Prostate gland (tissue), 2 donors: ENCODE results near the gene TMEM135. TPM values are rescaled to one million over a fixed set of nuclear protein-coding genes. Genes with fewer than 3 reads are reported as not detected.

ENCODE experiments used
- DNase-seq: peaks from one replicate; pipeline ENCODE4 v3.0.0-alpha.2; 2019; ENCODE audit warnings: low spot score
- H3K27ac ChIP-seq, 2 donors: fragments of 200-600 bp; sonication (generic); 2 replicates each; pipeline ENCODE4 v1.5.1; 2017 to 2019
- H3K27me3 ChIP-seq: fragments of 200-600 bp; sonication (generic); replicated peaks from 2 replicates; pipeline ENCODE4 v1.5.1; 2019; ENCODE audit not compliant: insufficient read depth
- H3K36me3 ChIP-seq, 2 donors: fragments of 200-600 bp; sonication (generic); 1 replicate in 1 of 2; 2 replicates in 1 of 2; pipeline versions ENCODE4 v1.5.1 to v1.8.1; 2017 to 2019
- H3K4me1 ChIP-seq: fragments of 200-600 bp; sonication (generic); replicated peaks from 2 replicates; pipeline ENCODE4 v1.5.1; 2019
- H3K4me3 ChIP-seq, 2 donors: fragments of 200-600 bp; sonication (generic); 2 replicates each; pipeline ENCODE4 v1.5.1; 2017 to 2019
- H3K9me3 ChIP-seq: fragments of 200-600 bp; sonication (generic); 2 replicates; pipeline ENCODE4 v1.5.1; 2017
- POLR2A ChIP-seq: fragments of 450-650 bp; IDR thresholded peaks from one replicate; pipeline ENCODE4 v1.6.1; 2016; ENCODE audit warnings: antibody characterized with exemption, mild to moderate bottlenecking
- POLR2AphosphoS5 ChIP-seq: sonication (generic); formaldehyde crosslinking; IDR thresholded peaks from one replicate; pipeline ENCODE4 v1.6.1; 2017; ENCODE audit warnings: antibody characterized with exemption
- WGBS: methylation state at CpG from one replicate; pipeline ENCODE4 v1.1.5; 2018; 5-methylcytosine and 5-hydroxymethylcytosine counted together
- intact Hi-C: fragments of 100-400 bp; cut with DNase I; formaldehyde crosslinking; loops from one replicate; pipeline ENCODE4 v1.14.2; 2022
- total RNA-seq, 2 donors: library from RNA; depleted of rRNA; stranded (reverse); fragments of >200 nt; gene quantifications; one replicate each; pipeline ENCODE4 v1.1.0, GENCODE V29; 2016
- TF ChIP-seq, protein P1 (sequence below), 4 experiments: fragments of 200-600 bp in 2 of 4; fragments of 450-650 bp in 2 of 4; sonication (generic) in 2 of 4; IDR thresholded peaks; 1 replicate in 3 of 4; 2 replicates in 1 of 4; pipeline ENCODE4 v1.5.1; 2016 to 2019; ENCODE audit warnings: antibody characterized with exemption in 4 of 4, mild to moderate bottlenecking in 2 of 4, moderate library complexity in 2 of 4

TMEM135 gene
- total RNA-seq, 2 donors from 2014 or later: 22.3 to 42.1 TPM

DNA sequence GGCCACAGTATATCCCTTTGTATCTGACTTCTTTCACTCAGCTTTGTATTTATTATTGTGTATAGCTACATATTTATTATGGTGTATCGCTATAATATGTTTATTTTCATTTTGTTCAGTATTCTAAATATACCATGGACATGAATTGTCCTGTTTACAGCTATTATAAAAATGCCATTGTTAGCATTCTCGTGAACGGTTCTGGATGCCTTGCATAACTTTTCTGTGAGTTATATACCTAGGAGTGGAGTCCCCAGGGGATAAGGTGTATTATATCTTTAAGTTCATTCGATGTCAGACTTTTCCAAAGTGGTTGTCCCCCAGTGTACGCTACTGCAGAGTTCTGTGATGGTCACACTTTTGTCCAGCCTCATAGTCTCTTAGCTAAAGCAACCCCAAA is 301.7 kb downstream of the TMEM135 start:
- no peak for DNase-seq
- Histone ChIP-seq H3K9me3 (no peaks in the 10 kb centered on the region), H3K36me3 (no peaks in the 10 kb centered on the region), H3K27me3 (no peaks in the 10 kb centered on the region), H3K4me3 (no peak overlapping the region), H3K27ac (no peak overlapping the region), H3K4me1 (no peaks in the 10 kb centered on the region)
- TF ChIP-seq, protein P1, sequence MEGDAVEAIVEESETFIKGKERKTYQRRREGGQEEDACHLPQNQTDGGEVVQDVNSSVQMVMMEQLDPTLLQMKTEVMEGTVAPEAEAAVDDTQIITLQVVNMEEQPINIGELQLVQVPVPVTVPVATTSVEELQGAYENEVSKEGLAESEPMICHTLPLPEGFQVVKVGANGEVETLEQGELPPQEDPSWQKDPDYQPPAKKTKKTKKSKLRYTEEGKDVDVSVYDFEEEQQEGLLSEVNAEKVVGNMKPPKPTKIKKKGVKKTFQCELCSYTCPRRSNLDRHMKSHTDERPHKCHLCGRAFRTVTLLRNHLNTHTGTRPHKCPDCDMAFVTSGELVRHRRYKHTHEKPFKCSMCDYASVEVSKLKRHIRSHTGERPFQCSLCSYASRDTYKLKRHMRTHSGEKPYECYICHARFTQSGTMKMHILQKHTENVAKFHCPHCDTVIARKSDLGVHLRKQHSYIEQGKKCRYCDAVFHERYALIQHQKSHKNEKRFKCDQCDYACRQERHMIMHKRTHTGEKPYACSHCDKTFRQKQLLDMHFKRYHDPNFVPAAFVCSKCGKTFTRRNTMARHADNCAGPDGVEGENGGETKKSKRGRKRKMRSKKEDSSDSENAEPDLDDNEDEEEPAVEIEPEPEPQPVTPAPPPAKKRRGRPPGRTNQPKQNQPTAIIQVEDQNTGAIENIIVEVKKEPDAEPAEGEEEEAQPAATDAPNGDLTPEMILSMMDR (IDR thresholded peaks at IDR 0.05): no peak
- TF ChIP-seq POLR2AphosphoS5 (no peak), POLR2A (no peak)
- intact Hi-C loops: no loop called here
- 93% methylated on average over 5 of the region's 5 CpGs for WGBS

DNA sequence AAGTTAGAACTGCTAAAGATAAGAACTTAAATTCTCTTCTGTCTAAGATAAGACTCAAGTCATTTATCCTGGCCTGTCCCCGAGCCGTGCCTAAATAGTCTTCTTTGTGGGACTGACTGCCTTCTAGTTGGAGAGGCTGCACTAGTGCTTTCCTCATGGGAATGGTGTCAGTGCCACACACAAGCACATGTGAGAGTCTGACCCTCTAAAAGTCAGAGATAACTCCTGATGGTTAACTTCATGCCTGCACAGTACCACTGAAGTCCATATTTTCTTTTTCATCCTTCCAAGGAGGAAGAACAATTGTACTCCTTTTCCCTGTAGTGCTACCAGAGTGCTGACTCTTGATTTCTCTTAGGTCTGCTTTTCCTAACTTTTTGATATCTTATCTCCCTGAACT is 309.7 kb downstream of the TMEM135 start:
- Histone ChIP-seq H3K27me3 (no peaks in the 10 kb centered on the region), H3K36me3 (no peaks in the 10 kb centered on the region), H3K4me3 (no peak overlapping the region), H3K27ac (no peak overlapping the region), H3K4me1 (no peaks in the 10 kb centered on the region), H3K9me3 (no peaks in the 10 kb centered on the region)
- DNase-seq: no peak
- TF ChIP-seq, protein P1 (IDR thresholded peaks at IDR 0.05): no peak
- no peak for TF ChIP-seq POLR2A
- TF ChIP-seq POLR2AphosphoS5: no peak
- 84% methylated on average over 2 of the region's 2 CpGs for WGBS
- intact Hi-C loops: no loop called here

DNA sequence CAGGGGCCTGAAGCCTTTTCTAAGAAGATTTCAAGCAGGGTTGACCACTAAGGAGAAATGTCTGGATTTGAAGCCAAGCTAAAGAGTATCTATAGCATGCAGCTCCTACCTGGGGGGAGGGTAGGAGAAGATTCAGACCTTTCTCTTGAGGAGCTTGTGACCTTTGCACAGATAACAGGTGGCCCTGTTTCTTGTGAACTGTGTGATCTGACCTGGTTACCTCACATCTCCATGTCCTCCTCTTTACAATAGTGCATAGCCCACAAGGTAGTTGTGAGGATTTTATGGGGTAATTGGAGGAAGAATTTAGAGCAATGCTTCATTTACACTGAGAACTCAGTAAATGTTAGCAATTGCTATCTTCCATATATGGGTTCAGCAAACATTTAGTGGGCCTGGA is 310.1 kb downstream of the TMEM135 start:
- no peak overlapping the region for H3K4me3 ChIP-seq
- DNase-seq: no peak
- H3K4me1 ChIP-seq: no peaks in the 10 kb centered on the region
- TF ChIP-seq, protein P1 (IDR thresholded peaks at IDR 0.05): no peak
- TF ChIP-seq POLR2AphosphoS5: no peak
- TF ChIP-seq POLR2A: no peak
- no peaks in the 10 kb centered on the region for H3K9me3 ChIP-seq
- H3K36me3 ChIP-seq: no peaks in the 10 kb centered on the region
- H3K27ac ChIP-seq: no peak overlapping the region
- intact Hi-C loops: no loop called here
- no peaks in the 10 kb centered on the region for H3K27me3 ChIP-seq

DNA sequence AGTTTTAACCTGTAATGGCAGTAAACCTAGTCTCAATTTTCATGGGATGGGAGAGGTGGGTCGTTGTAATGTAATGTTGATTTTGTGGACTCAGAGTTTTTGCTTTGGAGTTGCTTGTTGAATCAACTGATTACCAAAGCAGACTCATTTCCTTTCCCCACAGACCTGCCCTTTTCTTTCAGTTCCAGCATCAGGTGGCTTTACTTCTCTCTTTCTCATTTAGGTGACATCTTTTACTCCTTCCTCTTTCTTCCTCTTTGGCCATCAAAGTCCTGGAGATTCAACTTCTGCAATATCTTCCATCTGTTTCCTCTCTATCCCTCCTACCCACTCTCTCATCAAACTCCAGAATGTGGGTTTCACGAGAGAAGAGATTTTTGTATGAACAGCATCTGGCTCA is 313.9 kb downstream of the TMEM135 start:
- 64% methylated on average over 2 of the region's 2 CpGs for WGBS
- no peak for TF ChIP-seq POLR2A
- no peak for TF ChIP-seq POLR2AphosphoS5
- TF ChIP-seq, protein P1 (IDR thresholded peaks at IDR 0.05): no peak
- Histone ChIP-seq H3K4me3 (no peak overlapping the region), H3K4me1 (no peaks in the 10 kb centered on the region), H3K27me3 (no peaks in the 10 kb centered on the region), H3K27ac (no peak overlapping the region), H3K36me3 (no peaks in the 10 kb centered on the region), H3K9me3 (no peaks in the 10 kb centered on the region)
- no peak for DNase-seq
- intact Hi-C loops: loop anchor here (2.0 to 5.0 kb wide), 2 partner anchors 71 to 1191 kb away; no protein-coding TSS in a partner anchor
